Lung (tissue), 12 donors: Measurements from ENCODE around the gene PRM3. TPM values are rescaled to one million over a fixed set of nuclear protein-coding genes. Genes with fewer than 3 reads are reported as not detected.

Experiments used
- ATAC-seq: fragments of 200-7000 bp; cut with Tn5 transposase; one replicate; pipeline ENCODE4 v1.9.1; 2020; ENCODE audit warnings: moderate number of reproducible peaks; ENCODE audit not compliant: insufficient read depth, low FRiP score
- DNase-seq, 3 donors: peaks; one replicate each; pipeline ENCODE4 v3.0.0-alpha.2; 2013 to 2017
- H3K27ac ChIP-seq, 2 donors: one replicate each; pipeline ENCODE4 v1.5.1; 2013; ENCODE audit warnings: mild to moderate bottlenecking in 2 of 2, moderate library complexity in 2 of 2, control low read depth in 1 of 2, inconsistent platforms in 1 of 2, low read depth in 1 of 2, low read length in 1 of 2
- H3K27me3 ChIP-seq, 3 donors: one replicate each; pipeline ENCODE4 v1.5.1; 2013; ENCODE audit warnings: low read length in 2 of 3; ENCODE audit not compliant: control insufficient read depth in 3 of 3, insufficient read depth in 3 of 3
- H3K36me3 ChIP-seq, 4 donors: one replicate each; pipeline ENCODE4 v1.5.1; 2013; ENCODE audit warnings: low read length in 4 of 4, mild to moderate bottlenecking in 1 of 4, moderate library complexity in 1 of 4; ENCODE audit not compliant: control insufficient read depth in 4 of 4, insufficient read depth in 4 of 4
- H3K4me1 ChIP-seq, 5 donors: one replicate each; pipeline ENCODE4 v1.5.1; 2013; ENCODE audit warnings: low read length in 5 of 5, mild to moderate bottlenecking in 2 of 5, moderate library complexity in 1 of 5; ENCODE audit not compliant: control insufficient read depth in 5 of 5, insufficient read depth in 5 of 5
- H3K4me3 ChIP-seq: one replicate; pipeline ENCODE4 v1.5.1; 2013; ENCODE audit warnings: mild to moderate bottlenecking, control low read depth, moderate library complexity
- H3K9ac ChIP-seq, 2 donors: one replicate each; pipeline ENCODE4 v1.5.1; 2013; ENCODE audit warnings: low read length in 2 of 2, control low read depth in 1 of 2; ENCODE audit not compliant: insufficient read depth in 1 of 2
- H3K9me3 ChIP-seq, 4 donors: one replicate each; pipeline ENCODE4 v1.5.1; 2013; ENCODE audit warnings: low read length in 3 of 4, mild to moderate bottlenecking in 1 of 4, moderate library complexity in 1 of 4; ENCODE audit not compliant: control insufficient read depth in 4 of 4, insufficient read depth in 3 of 4
- WGBS, 2 donors: extraction: QIAGEN DNeasy Blood & Tissue Kit; methylation state at CpG; one replicate each; pipeline ENCODE4 v1.1.7; 2013; 5-methylcytosine and 5-hydroxymethylcytosine counted together
- polyA plus RNA-seq, 2 donors: library from polyadenylated mRNA; stranded (reverse); fragments of 200-250 nt; gene quantifications; one replicate each; pipeline ENCODE4 v1.2.1, GENCODE V29; 2013
- total RNA-seq, 2 donors: library from RNA; depleted of rRNA in 1 of 2; stranded (reverse); fragments of >200 nt in 1 of 2; gene quantifications; one replicate each; pipeline ENCODE4 v1.2.1, GENCODE V29; 2014 to 2021
- TF ChIP-seq, protein P1 (sequence below): IDR thresholded peaks from 2 replicates; pipeline ENCODE4 v1.5.1; 2012; ENCODE audit warnings: mild to moderate bottlenecking; ENCODE audit errors: control extremely low read depth, extremely low read depth
- donor health status: control.
- donor health status: control.
- donor health status: Bipolar disorder and iron deficiency.
- donor health status: healthy.
- donor health status: DM: yes; HTN: yes; CAD: no.

PRM3 gene
- total and polyA plus RNA-seq, 4 donors, result not detected

DNA sequence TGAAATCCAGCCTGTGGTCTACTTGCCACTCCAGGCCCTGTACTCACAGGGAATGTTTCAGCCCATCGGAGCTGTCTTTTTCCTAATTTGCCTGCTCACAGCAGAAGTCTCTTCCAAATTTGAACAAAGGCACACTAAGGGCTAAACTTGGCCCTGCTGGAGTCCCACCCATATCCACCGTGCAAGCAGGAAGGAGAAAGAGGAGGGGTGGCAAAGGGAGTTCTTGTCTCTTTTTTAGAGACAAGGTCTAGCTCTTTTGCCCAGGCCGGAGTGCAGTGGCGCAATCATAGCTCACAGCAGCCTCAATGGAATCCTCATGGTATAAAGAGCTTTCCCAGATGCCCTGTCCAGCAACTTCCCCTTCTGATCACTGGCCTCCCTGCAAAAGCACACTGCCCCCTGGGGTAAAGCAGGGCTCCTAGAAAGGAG is 10.4 kb upstream of the PRM3 start:
- Histone ChIP-seq H3K9me3 (no peaks in the 10 kb centered on the region), H3K9ac (no peak overlapping the region), H3K4me3 (no peak overlapping the region), H3K4me1 (peaks cover 0 to 6% (median 0%) of the 10 kb centered on the region in 5 donors), H3K27me3 (no peaks in the 10 kb centered on the region), H3K27ac (no peak overlapping the region), H3K36me3 (no peaks in the 10 kb centered on the region)
- ATAC-seq, result no peak
- no peak for DNase-seq
- TF ChIP-seq, protein P1, sequence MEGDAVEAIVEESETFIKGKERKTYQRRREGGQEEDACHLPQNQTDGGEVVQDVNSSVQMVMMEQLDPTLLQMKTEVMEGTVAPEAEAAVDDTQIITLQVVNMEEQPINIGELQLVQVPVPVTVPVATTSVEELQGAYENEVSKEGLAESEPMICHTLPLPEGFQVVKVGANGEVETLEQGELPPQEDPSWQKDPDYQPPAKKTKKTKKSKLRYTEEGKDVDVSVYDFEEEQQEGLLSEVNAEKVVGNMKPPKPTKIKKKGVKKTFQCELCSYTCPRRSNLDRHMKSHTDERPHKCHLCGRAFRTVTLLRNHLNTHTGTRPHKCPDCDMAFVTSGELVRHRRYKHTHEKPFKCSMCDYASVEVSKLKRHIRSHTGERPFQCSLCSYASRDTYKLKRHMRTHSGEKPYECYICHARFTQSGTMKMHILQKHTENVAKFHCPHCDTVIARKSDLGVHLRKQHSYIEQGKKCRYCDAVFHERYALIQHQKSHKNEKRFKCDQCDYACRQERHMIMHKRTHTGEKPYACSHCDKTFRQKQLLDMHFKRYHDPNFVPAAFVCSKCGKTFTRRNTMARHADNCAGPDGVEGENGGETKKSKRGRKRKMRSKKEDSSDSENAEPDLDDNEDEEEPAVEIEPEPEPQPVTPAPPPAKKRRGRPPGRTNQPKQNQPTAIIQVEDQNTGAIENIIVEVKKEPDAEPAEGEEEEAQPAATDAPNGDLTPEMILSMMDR, result no peak
- WGBS, 2 donors, result 52 to 55% methylated on average over 4 of the region's 4 CpGs

- H3K36me3 ChIP-seq, result no peaks in the 10 kb centered on the region
- 87 to 91% methylated on average over 25 of the region's 25 CpGs for WGBS, 2 donors
- no peak within 1 kb of the TSS for H3K4me3 ChIP-seq
- DNase-seq, result no peak
- H3K27me3 ChIP-seq, result no peaks in the 10 kb centered on the region
- TF ChIP-seq, protein P1, result no peak
- no peak within 1 kb of the TSS for H3K27ac ChIP-seq
- no peaks in the 10 kb centered on the region for H3K9me3 ChIP-seq
- no peak for ATAC-seq
- peaks cover 0 to 6% (median 0%) of the 10 kb centered on the region in 5 donors for H3K4me1 ChIP-seq
- no peak within 1 kb of the TSS for H3K9ac ChIP-seq
These were observed 7.4 kb upstream of the PRM3 start, which contains the start of gene PRM1 for GRCh38 chr16:11280616-11281522. Gene PRM1, minus strand, starts transcription at chr16:11281330. Its CDS starts 92 bp downstream, at chr16:11281238.

DNA sequence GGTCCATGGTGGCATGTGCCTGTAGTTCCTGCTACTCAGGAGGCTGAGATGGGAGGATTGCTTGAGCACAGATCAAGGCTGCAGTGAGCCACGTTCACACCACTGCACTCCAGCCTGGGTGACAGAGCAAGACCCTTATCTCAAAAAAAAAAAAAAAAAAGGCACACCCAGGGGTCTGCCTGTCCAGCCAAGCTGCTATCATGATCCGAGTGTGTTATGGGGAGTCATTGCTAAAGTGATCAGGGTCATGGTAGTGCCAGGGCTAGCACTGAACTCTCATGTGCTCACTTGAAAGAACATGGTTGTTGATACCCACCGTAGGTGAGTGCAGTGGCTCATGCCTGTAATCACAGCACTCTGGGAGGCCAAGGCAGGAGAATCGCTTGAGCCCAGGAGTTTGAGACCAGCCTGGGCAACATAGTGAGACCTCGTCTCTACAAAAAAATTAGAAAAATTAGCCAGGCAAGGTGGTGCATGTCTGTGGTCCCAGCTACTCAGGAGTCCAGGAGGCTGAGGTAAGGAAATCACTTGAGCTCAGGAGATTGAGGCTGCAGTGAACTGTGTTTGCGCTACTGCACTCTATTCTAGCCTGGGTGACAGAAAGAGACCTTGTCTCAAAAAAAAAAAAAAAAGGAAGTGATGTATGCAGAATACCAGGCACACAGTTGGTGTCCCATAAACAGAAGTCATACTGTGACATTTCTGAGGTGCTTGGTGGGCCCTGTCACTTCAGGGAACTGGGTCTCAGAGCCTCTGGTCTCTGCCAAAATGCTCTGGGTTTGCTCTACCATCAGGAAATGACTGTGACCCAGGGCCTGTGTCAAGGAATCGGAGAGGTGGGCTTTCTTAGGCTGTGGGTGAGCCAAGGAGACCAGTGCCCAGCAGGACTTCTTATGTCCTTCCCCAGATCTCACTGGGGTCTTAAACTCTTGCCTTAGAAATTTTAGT is 5.5 kb upstream of the PRM3 start:
- Histone ChIP-seq H3K36me3 (no peaks in the 10 kb centered on the region), H3K9me3 (no peaks in the 10 kb centered on the region), H3K9ac (no peak overlapping the region), H3K4me3 (no peak overlapping the region), H3K4me1 (peaks cover 0 to 8% (median 0%) of the 10 kb centered on the region in 5 donors), H3K27me3 (no peaks in the 10 kb centered on the region), H3K27ac (no peak overlapping the region)
- DNase-seq, result no peak
- TF ChIP-seq, protein P1, result no peak
- no peak for ATAC-seq
- 78 to 85% methylated on average over 7 of the region's 7 CpGs for WGBS, 2 donors
